GM19468 (cell line): ENCODE data around the gene EML2.
A peak's percentile ranks its signal among the peaks of the same experiment; 100 is the strongest.
"Not testable (repeated sequence)": the region's sequence is repeated elsewhere in the genome, so short reads cannot be mapped to it uniquely, and the experiment has no call there.

Experiments
- ATAC-seq: cut with Tn5 transposase; IDR thresholded peaks from one replicate; pipeline ENCODE4 v1.9.1; 2021; ENCODE audit warnings: mild to moderate bottlenecking, moderate library complexity, moderate number of reproducible peaks; ENCODE audit not compliant: unreplicated experiment; ENCODE audit errors: extremely low read depth

The EML2 gene, protein sequence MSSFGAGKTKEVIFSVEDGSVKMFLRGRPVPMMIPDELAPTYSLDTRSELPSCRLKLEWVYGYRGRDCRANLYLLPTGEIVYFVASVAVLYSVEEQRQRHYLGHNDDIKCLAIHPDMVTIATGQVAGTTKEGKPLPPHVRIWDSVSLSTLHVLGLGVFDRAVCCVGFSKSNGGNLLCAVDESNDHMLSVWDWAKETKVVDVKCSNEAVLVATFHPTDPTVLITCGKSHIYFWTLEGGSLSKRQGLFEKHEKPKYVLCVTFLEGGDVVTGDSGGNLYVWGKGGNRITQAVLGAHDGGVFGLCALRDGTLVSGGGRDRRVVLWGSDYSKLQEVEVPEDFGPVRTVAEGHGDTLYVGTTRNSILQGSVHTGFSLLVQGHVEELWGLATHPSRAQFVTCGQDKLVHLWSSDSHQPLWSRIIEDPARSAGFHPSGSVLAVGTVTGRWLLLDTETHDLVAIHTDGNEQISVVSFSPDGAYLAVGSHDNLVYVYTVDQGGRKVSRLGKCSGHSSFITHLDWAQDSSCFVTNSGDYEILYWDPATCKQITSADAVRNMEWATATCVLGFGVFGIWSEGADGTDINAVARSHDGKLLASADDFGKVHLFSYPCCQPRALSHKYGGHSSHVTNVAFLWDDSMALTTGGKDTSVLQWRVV

DNA sequence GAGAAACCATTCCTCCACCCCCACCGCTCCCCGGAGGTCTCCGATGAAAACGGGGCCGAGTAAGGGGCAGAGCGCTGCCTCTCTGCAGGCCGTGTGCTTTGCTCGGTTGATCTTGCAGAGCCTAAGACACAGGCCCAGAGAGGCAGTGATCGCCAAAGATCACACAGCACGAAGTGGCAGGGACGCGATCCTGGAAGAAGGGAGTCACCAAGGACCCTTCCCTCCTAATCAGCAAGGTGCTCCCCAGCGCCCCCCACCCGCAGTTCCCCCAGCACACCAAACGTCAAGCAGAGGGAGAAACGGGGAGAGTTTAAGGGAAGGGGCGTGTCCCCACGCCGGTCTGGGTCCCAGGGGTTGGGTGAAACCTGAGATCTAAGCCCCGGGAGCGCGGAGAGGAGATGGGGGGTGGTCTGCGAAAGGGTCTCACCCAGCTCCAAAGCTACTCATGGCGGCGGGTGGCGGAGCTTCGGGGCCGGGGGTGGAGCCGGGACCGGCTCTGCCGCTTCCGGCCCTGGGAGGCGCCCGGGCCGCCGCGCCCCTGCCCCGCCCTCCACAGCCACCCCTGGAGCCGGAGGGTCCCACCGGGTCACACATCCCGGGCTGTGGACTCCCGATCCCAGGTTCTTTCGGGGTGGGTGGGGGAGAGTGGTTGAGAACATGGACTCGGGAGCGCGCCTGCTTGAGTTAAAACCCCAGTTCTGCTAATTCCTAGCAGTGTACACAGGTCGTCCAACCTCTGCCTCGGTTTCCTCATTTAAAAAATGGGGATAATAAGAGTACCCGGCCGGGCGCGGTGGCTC, at the start of gene EML2:
TSS of gene EML2 (minus strand) at position 468 of the 800 bp plus-strand sequence. CDS start at position 447, 21 bp downstream.
- no peak for ATAC-seq

DNA sequence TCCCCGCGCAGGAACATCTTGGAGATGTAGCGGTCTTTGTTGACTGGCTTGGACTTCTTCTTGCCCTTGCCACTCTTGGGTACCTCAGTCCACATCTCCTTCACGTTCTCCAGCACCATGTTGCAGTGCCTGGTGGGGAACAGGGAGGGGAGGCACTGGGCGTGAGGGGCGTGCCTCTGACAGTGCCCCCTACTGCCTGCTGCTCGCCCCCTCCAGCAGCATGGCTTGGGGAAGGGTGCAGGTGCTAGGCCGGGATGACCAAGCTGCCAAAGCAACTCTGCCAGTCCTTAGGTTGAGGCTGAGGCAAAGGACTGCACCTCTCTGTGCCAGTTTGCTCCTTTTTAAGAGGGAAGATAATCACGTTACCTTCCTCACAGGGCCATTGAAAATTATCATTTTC, 48.4 kb upstream of the EML2 start:
- ATAC-seq, result no peak

DNA sequence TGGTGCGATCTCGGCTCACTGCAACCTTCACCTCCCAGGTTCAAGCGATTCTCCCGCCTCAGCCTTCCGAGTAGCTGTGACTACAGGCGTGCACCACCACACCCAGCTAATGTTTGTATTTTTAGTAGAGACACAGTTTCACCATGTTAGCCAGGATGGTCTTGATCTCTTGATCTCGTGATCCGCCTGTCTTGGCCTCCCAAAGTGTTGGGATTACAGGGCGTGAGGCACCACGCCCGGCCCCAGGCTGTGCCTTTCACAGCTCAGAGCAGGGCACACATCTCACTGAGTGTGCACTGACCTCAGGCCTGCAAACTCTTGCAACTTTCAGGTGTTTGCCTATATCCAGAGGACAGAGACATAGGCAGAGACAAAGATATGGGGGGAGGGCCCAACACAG, 45.8 kb upstream of the EML2 start:
- not testable (repeated sequence) for ATAC-seq

DNA sequence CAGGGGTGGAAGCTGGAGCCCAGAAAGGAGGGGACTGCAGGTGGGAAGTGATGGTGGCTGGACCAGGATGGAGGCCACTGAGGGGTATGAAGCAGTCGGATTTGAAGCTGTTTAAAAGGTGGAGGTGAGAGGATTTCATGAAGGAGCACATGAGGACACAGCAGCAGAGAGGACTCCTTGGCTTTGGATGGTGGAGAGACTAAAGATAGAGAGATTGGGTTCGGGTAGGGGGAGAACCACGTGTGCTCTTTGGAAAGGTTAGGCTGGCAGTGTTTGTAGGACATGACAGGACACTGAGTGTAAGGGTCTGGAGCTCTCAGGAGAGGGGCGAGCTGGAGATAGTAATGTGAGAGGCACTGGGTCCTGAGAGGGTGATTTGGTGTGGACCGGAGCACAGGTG, 43.7 kb upstream of the EML2 start:
- no peak for ATAC-seq

DNA sequence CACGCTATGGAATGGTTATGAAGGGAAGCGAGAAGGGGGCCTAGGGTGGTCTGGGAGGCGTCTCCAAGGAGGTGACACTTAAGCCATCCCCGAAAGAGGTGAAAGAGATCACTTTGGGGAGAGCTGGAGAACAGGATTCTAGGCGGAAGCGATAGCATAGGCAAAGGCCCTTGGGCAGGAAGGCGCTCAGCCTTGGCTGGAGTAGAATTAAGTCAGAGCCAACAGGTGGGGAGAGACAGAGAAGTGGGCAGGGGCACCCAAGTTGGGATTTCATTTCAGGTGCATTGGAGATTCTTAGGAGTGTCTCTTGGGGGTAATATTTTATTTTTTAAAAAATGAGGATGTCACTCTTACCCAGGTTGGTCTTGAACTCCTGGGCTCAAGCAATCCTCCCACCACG, 42.9 kb upstream of the EML2 start:
- ATAC-seq, result no peak

DNA sequence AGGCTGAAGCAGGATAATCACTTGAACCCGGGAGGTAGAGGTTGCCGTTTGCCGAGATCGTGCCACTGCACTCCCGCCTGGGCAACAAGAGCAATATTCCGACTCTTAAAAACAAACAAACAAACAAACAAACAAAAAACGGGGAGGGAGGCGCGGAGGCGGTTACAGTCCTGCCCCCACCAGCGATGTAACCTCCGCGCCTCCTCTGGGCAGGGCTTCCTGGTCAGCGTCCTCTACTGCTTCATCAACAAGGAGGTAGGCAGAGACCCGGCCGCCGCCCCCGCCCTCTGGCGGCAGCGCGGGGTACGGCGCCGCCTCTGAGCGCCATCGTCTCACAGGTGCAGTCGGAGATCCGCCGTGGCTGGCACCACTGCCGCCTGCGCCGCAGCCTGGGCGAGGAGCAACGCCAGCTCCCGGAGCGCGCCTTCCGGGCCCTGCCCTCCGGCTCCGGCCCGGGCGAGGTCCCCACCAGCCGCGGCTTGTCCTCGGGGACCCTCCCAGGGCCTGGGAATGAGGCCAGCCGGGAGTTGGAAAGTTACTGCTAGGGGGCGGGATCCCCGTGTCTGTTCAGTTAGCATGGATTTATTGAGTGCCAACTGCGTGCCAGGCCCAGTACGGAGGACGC, 42.3 kb upstream of the EML2 start:
- ATAC-seq, result peak; percentile 53

DNA sequence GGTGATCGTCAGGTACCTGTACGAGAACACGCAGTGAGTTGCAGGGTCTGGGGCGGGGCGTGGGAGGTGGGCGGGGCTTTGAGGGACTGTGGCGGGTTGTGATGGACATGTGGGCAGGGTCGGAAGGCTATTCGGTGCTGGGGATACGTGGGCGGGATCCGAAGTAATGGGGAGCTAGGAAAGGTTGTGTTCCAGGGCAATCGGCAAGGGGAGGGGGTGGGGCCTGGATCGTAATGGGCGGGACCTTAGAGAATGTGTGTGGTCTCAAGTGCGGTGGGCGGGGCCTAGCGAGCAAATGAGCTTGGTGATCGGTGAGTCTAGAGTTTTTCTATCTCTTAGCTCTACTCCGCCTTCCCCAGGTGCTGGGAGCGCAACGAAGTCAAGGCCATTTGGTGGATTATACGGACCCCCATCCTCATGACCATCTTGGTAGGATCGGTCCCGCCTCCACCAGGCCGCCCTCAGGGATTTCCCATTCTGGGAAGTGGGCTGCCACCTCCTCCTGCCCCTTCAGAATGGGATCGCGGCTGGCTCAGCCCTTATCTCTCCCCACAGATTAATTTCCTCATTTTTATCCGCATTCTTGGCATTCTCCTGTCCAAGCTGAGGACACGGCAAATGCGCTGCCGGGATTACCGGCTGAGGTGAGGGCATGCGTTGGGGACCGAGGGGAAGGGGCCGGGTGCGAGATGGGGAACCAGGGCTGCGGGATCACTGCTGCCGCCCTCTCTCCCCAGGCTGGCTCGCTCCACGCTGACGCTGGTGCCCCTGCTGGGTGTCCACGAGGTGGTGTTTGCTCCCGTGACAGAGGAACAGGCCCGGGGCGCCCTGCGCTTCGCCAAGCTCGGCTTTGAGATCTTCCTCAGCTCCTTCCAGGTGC, 38.4 kb upstream of the EML2 start:
- no peak for ATAC-seq

DNA sequence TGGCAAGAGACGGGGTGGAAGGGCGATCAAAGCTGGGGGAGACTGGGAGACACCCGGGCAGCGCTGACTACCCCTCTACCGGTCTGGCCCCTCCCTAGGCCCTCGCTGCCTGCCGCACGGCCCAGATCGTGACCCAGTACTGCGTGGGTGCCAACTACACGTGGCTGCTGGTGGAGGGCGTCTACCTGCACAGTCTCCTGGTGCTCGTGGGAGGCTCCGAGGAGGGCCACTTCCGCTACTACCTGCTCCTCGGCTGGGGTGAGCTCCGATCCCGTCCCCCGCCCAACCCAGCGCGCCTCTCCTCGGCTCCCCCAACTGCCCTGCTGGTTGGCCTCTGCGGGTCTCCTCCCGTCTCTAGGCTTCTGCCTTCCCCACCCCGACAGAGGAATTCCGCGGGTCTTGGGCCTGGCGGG, 37.7 kb upstream of the EML2 start:
- no peak for ATAC-seq

DNA sequence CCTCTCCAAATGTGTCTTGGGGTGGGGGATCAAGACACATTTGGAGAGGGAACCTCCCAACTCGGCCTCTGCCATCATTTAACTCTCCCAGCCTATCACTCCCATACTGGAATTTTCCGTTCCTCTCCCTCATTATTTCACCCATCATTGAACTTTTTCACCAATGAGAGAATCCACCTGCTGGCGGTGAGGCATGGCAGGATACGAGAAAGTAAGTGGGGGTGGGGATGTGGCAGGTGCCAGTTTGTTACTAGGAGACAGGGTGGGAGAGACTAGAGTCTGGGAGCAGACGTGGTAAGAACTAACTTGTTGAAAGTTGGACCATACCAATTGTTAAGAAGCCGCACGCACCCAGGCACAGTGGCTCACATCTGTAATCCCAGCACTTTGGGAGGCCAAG, 35.7 kb upstream of the EML2 start:
- ATAC-seq, result no peak

DNA sequence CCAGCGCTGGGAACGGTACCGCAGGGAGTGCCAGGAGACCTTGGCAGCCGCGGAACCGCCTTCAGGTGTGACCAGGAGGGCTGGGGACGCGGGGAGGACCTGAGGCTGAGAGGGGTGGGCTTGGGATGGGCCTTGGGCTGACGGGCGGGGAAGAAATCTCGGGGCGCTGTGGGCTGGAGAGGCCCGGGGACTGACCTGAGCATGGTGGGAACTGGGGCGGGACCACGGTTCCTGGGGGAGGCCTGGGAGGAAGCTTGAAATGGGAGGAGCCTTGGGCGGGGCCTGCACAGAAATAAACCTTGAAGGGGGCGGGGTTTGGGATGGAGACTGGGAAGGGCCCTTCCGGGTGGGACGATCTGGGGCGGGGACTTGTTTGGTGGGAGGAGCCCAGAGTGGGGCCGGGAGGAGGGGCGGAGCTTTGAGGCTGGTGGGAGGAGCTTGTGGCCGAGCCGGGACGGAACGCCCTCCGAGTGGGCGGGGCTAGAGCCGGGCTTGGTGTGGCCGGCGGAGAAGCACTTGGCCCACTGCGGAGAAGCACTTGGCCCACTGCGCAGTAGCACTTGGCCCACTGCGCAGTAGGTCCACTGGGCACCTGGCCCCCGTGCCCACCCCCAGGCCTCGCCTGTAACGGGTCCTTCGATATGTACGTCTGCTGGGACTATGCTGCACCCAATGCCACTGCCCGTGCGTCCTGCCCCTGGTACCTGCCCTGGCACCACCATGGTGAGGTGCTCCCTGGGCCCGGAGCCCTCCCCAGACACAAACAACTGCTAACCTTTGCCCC, 31.7 kb upstream of the EML2 start:
- ATAC-seq, result no peak

DNA sequence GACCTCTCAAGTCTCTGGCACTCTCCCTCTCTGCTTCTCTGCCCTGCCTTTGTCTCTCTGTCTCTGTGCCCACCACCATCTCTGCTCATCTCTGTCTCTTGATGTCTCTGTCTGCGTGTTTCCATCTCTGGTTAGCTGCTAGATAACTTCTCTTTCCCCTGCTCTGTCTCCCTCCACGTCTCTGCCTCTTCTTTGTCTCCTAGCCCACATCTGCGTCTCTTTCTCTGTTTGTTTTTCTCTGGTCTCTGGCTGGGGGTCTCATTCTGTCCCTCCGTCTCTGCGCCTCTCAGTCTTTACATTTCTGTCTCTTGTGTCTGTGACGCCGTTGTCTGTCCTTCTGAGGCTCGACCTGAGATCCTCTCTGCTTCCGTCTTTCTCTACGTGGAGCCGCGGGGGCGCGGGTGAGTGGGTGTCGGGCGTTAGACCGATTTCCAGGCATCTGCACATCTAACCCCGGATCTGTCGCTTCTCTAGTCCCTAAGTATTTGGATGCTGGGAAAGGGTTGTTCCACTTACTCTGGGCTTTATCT, 29.2 kb upstream of the EML2 start:
- ATAC-seq, result no peak

DNA sequence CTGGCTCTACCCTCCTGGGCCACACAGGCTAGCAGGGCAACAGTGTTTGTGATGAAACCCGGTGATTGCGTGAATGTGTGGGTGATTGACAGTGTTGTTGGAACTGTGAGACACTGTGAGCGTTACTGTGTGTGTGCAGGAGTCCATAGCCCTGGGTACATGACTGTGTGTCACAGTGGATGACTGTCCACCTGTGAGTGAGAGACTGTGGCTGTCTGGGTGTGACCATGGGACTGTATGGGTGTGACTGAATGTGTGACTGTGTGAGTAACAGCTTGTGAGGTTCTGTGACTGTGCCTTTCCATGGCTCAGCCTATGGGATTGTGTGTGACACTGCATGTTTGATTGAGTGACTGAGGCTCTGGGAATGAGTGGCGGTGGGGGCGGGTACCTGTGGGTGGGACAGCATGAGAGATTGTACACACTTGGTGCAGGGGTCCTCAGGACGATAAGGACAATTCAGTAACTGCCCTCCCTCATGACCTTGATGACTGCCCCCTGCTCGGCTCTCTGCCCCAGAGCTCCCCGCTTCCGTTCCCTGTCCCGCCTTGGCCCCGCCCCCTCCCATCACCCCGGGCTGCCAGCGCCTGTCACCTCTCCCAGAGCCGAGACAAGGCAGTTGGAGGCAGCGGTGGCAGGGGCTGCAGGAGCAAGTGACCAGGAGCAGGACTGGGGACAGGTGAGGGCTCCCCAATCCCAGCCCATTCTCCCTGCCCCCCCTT, 28.6 kb upstream of the EML2 start, which contains the start of gene GIPR:
TSS of gene GIPR (plus strand) at position 602 of the 722 bp plus-strand sequence. CDS start 1,300 bp downstream, outside the sequence.
- no peak for ATAC-seq

DNA sequence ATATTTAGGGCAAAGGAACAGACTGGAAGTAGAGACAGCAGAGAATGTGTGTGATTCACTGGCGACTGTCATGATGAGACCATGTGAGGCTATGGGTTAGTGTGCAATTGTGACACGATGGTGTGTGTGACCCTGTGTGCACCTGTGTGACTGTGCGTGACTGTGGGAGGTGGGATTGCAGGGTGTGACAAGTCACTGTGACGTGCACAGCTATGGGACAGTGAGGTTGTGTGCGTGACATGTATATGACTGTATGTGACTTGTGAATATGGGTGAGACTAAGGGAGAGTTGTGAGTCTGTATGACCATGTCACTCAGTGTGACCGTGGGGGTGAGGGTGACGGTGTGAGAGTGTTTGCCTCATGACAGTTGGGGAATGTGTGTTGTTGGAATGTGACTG, 25.4 kb upstream of the EML2 start:
- no peak for ATAC-seq

DNA sequence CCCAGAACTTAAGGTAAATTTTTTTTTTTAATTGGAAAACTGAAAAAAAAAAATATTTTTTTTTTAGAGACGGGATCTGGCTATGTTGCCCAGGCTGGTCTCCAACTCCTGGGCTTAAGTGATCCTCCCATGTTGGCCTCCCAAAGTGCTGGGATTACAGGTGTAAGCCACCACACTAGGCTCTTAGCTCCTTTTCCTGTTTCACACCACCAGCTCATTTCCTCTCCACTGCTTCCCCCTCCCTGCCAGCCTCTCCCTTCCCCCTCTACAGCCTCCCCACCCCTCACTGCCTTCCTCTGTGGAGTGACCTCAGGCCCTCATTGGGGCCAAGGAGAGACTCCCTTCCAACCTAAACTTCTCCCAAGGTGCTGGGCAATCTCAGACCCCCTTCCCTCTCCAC, 24.6 kb upstream of the EML2 start:
- no peak for ATAC-seq

DNA sequence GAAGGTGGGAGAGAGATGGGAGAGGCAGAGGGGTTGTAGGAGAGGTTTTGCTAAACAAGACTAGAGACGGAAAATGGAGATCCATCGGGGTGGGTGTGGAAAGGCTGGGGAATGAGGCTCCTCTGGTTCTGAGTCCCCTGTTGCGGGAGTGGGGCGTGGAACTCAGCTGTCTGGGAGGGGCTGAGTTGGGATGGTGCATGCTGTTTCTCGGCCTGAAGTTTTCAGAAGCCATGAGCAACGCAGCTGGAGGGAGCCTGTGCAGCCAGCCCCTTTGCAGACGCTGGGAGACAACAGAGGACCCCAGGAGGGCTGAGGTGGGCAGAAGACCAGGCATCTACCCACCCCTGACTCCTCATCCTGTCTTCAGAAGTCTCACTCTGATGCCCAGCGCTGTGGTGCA, 21.4 kb upstream of the EML2 start:
- ATAC-seq, result no peak

DNA sequence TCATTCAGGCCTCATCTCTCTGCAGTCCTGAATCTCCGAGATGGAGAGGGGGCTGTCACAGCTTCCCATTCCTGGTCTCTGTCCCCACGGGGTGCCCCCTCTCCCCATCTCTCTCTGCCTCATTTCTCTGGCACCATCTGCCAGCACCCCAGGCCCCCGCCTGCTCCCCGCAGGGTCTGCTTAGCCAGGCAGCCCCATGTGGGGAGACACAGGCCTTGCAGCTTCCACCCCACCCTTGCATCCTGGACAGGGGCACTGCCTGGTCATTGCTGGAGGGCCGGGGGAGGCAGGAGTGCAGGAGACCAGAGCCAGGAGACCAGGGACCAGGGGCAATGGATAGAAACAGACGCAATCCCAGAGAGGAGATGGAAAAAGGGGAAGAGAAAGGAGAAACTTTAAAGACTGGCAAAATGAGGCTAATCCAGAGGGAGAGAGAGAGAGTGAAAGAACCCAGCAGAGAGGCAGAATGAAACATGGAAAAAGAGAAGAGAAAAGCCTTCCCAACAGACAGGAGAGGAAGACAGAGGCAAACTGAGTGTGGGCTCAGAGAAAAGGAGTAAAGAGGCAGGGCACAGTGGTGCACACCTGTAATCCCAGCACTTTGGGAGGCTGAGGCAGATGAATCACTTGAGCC, 20.0 kb upstream of the EML2 start:
- ATAC-seq, result no peak

DNA sequence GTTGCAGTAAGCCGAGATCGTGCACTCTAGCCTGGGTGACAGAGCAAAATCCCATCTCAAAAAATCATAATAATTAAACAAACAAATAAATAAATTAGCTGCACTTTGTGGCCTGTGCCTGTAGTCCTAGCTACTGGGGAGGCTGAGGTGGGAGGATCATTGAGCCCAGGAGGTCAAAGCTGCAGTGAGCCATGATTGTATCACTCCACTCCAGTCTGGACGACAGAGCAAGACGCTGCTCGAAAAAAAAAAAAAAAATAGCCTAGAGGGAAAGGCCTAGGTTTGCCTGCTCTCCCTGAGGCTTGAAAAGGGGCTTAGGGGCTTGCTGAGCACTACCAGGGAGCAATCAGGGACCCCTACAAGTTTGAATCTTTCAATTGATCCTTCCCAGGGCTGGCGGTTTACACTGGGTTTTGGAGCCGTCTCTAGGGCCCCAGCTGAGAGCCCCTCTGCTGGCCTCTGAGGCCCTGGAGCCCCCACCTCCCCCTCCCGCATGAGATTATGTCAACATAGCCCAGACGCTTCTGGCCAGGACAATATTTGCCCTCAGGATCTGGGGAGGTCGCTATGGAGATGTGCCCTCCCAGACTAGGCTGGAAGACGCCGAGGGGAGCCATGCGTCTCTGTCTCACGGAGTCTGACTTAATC, 18.4 kb upstream of the EML2 start:
- no peak for ATAC-seq
